Peyer's patch (tissue), 4 donors: ENCODE results near the gene TEC. TPM values are rescaled to one million over a fixed set of nuclear protein-coding genes. Genes with fewer than 3 reads are reported as not detected.
"Not testable (repeated sequence)": the region's sequence is repeated elsewhere in the genome, so short reads cannot be mapped to it uniquely, and the experiment has no call there.

Experiments used
- DNase-seq, 3 donors: peaks; one replicate each; pipeline ENCODE4 v3.0.0-alpha.2; 2017 to 2019
- H3K27ac ChIP-seq, 4 donors: fragments of 200-600 bp; sonication (generic); one replicate each; pipeline ENCODE4 v1.5.1; 2016 to 2019
- H3K27me3 ChIP-seq, 2 donors: fragments of 200-600 bp; sonication (generic); one replicate each; pipeline ENCODE4 v1.5.1; 2019
- H3K36me3 ChIP-seq, 3 donors: fragments of 200-600 bp; sonication (generic); one replicate each; pipeline ENCODE4 v1.5.1; 2016 to 2019
- H3K4me1 ChIP-seq, 4 donors: fragments of 200-600 bp; sonication (generic); one replicate each; pipeline ENCODE4 v1.5.1; 2016 to 2019
- H3K4me3 ChIP-seq, 4 donors: fragments of 200-600 bp; sonication (generic); 1 replicate in 3 of 4; 2 replicates in 1 of 4; pipeline ENCODE4 v1.5.1; 2016 to 2019; ENCODE audit warnings: mild to moderate bottlenecking in 1 of 4
- H3K9me3 ChIP-seq, 4 donors: fragments of 200-600 bp; sonication (generic); one replicate each; pipeline ENCODE4 v1.5.1; 2016 to 2019; ENCODE audit warnings: mild to moderate bottlenecking in 1 of 4
- POLR2A ChIP-seq, 2 donors: fragments of 450-650 bp; IDR thresholded peaks; one replicate each; pipeline ENCODE4 v1.5.1; 2017; ENCODE audit warnings: antibody characterized with exemption in 2 of 2, mild to moderate bottlenecking in 2 of 2, moderate library complexity in 2 of 2
- total RNA-seq, 4 donors: library from RNA; depleted of rRNA; stranded (reverse); fragments of >200 nt; gene quantifications; one replicate each; pipeline ENCODE4 v1.1.0, GENCODE V29; 2016
- TF ChIP-seq, protein P1 (sequence below), 6 experiments: fragments of 450-650 bp in 4 of 6; fragments of 200-600 bp in 2 of 6; sonication (generic) in 1 of 6; IDR thresholded peaks; one replicate each; pipeline ENCODE4 v1.5.1; 2017 to 2019; ENCODE audit warnings: antibody characterized with exemption in 6 of 6, mild to moderate bottlenecking in 3 of 6, moderate library complexity in 1 of 6

Gene TEC
- total RNA-seq, 4 donors from 2014 or later, result 5.3 to 13.0 (median 10.2) TPM

GRCh38 chr4:48295116-48295515, 25.5 kb upstream of the TEC start:
- no peaks in the 10 kb centered on the region for H3K9me3 ChIP-seq
- no peak overlapping the region for H3K27ac ChIP-seq
- TF ChIP-seq, protein P1, sequence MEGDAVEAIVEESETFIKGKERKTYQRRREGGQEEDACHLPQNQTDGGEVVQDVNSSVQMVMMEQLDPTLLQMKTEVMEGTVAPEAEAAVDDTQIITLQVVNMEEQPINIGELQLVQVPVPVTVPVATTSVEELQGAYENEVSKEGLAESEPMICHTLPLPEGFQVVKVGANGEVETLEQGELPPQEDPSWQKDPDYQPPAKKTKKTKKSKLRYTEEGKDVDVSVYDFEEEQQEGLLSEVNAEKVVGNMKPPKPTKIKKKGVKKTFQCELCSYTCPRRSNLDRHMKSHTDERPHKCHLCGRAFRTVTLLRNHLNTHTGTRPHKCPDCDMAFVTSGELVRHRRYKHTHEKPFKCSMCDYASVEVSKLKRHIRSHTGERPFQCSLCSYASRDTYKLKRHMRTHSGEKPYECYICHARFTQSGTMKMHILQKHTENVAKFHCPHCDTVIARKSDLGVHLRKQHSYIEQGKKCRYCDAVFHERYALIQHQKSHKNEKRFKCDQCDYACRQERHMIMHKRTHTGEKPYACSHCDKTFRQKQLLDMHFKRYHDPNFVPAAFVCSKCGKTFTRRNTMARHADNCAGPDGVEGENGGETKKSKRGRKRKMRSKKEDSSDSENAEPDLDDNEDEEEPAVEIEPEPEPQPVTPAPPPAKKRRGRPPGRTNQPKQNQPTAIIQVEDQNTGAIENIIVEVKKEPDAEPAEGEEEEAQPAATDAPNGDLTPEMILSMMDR (IDR thresholded peaks at IDR 0.05), result no peak
- no peak for TF ChIP-seq POLR2A (IDR thresholded peaks at IDR 0.05)
- no peaks in the 10 kb centered on the region for H3K36me3 ChIP-seq
- no peak for DNase-seq
- no peaks in the 10 kb centered on the region for H3K4me1 ChIP-seq
- H3K4me3 ChIP-seq, result no peak overlapping the region
- H3K27me3 ChIP-seq, result no peaks in the 10 kb centered on the region

GRCh38 chr4:48292218-48292790, 22.7 kb upstream of the TEC start:
- not testable (repeated sequence) for H3K4me1 ChIP-seq, DNase-seq, H3K27me3 ChIP-seq, H3K27ac ChIP-seq, H3K36me3 ChIP-seq, H3K4me3 ChIP-seq, H3K9me3 ChIP-seq

GRCh38 chr4:48290146-48290772, 20.6 kb upstream of the TEC start:
- Histone ChIP-seq H3K36me3 (no peaks in the 10 kb centered on the region), H3K4me1 (no peaks in the 10 kb centered on the region), H3K27ac (no peak overlapping the region), H3K9me3 (no peaks in the 10 kb centered on the region), H3K27me3 (no peaks in the 10 kb centered on the region), H3K4me3 (no peak overlapping the region)
- DNase-seq, result peak in 1 of 3 donors; percentile 53
- TF ChIP-seq, protein P1 (IDR thresholded peaks at IDR 0.05), result peak in 5 of 6 experiments; percentile 19 to 73 (median 61)
- no peak for TF ChIP-seq POLR2A (IDR thresholded peaks at IDR 0.05)

DNA sequence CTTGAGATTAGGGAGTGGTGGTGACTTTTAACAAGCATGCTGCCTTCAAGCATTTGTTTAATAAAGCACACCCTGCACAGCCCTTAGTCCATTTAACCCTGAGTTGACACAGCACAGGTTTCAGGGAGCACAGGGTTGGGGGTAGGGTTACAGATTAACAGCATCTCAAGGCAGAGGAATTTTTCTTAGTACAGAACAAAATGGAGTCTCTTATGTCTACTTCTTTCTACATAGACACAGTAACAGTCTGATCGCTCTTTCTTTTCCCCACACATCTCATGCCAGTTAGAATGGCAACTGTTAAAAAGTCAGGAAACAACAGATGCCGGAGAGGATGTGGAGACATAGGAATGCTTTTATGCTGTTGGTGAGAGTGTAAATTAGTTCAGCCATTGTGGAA, 16.4 kb upstream of the TEC start:
- not testable (repeated sequence) for H3K27ac ChIP-seq, H3K27me3 ChIP-seq, H3K9me3 ChIP-seq, H3K4me1 ChIP-seq, DNase-seq, H3K36me3 ChIP-seq, H3K4me3 ChIP-seq

DNA sequence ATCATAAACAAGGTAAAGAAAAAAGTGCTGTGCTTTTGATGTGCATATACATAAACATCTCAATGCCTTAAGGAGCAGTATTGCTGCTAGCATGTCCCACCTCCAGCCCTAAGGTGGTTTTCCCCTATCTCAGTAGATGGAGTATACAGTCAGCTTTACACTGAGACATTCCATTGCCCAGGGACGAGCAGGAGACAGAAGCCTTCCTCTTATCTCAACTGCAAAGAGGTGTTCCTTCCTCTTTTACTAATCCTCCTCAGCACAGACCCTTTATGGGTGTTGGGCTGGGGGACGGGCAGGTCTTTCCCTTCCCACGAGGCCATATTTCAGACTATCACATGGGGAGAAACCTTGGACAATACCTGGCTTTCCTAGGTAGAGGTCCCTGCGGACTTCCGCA, 16.0 kb upstream of the TEC start:
- not testable (repeated sequence) for H3K27me3 ChIP-seq, DNase-seq, H3K4me3 ChIP-seq, H3K4me1 ChIP-seq, H3K27ac ChIP-seq, H3K36me3 ChIP-seq, H3K9me3 ChIP-seq

DNA sequence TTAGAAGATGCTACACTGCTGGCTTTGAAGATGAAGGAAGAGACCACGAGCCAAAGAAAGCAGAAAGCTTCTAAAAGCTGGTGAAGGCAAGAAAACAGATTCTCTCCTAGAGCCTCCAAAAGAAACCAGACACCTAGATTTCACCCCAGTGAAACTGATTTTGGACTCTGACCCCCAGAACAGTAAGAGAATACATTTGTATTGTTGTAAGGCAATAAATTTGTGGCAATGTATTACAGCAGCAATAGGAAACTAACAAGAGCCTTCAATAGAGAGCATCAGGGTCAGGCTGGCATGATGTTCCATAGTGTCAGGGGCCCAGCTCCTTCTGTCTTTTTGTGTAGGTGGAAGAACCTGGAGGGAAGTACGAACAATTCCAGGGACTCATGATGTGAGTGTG, 6.0 kb upstream of the TEC start:
- Histone ChIP-seq H3K9me3 (no peaks in the 10 kb centered on the region), H3K4me3 (no peak overlapping the region), H3K36me3 (no peaks in the 10 kb centered on the region), H3K27ac (no peak overlapping the region), H3K4me1 (no peaks in the 10 kb centered on the region), H3K27me3 (no peaks in the 10 kb centered on the region)
- DNase-seq, result no peak
- TF ChIP-seq, protein P1 (IDR thresholded peaks at IDR 0.05), result no peak
- TF ChIP-seq POLR2A (IDR thresholded peaks at IDR 0.05), result no peak

GRCh38 chr4:48275247-48275646, 5.6 kb upstream of the TEC start:
- no peak for DNase-seq
- H3K4me1 ChIP-seq, result peaks cover 0 to 3% (median 0%) of the 10 kb centered on the region in 4 donors

More at GRCh38 chr4:48275247-48275646, 5.6 kb upstream of the TEC start:
- H3K27ac ChIP-seq, result no peak overlapping the region
- TF ChIP-seq, protein P1 (IDR thresholded peaks at IDR 0.05), result peak in 5 of 6 experiments; percentile 34 to 71 (median 51)
- no peak for TF ChIP-seq POLR2A (IDR thresholded peaks at IDR 0.05)
- H3K36me3 ChIP-seq, result no peaks in the 10 kb centered on the region
- no peaks in the 10 kb centered on the region for H3K27me3 ChIP-seq
- no peak overlapping the region for H3K4me3 ChIP-seq
- no peaks in the 10 kb centered on the region for H3K9me3 ChIP-seq
